Measurements from ENCODE around the gene FSTL1.
A peak's percentile ranks its signal among the peaks of the same experiment; 100 is the strongest.

DNA sequence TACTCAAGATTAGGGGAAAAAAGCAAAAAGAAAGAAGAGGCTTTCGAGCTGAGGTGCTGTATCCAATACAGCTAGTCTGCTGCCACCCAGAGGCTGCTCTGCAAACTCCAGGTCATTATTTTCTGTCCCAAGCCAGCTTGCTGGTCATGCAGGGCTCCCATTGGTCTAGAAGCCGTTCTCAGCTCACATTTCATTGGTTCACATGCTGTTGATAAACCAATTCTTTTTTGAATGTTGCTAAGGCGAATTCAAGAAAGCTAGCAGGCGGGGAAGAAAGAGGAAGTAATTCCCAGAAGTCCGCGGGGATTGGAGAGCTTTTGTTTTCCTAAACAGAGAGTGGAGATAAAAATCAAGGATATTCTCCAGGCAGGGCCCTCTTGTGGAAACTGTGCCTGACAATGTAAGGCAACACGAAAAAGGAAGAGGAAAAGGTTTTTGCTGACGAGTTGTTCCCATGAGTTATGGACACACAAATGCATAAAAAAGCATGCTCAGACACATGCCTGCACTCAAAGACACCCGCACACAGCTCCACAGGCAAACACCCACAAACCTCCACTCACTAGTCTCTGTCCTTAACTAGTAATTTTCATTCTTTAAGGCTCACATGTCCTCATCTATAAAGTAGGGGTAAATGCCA is 33.4 kb downstream of the FSTL1 start:
- TF ChIP-seq GATA3 (IDR thresholded peaks at IDR 0.05; ENCODE audit: low read depth, low read length): no peak
- TF ChIP-seq GATA2 (IDR thresholded peaks at IDR 0.05; ENCODE audit: low read depth, low read length): peak; percentile 47; the same call in 1 of the 2 replicates
